ENCODE results near the gene ANXA6.
A peak's percentile ranks its signal among the peaks of the same experiment; 100 is the strongest.

Gene ANXA6

DNA sequence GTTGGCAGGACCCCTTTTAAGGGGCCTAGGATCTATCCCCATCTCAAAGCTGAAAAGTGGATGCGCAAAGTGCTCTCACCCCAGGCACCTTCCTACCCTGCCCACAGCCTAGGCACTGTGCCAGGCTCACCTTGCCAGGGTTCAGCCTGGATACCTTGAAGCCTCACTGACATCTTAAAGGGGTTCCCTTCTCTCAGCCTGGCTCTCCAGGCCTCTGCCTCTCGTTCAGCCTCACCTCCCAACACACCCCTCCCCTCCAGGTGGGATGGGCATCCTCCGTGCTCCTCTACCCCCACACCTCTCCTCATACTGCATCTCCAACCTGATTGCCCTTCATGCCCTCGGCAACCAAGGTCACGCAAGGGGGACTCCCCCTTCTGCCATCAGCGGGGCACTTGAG is 102.2 kb downstream of the ANXA6 start:
- H3K4me3 ChIP-seq (ENCODE audit: low read depth, low read length) = no peak overlapping the region
- TF ChIP-seq, protein P1, sequence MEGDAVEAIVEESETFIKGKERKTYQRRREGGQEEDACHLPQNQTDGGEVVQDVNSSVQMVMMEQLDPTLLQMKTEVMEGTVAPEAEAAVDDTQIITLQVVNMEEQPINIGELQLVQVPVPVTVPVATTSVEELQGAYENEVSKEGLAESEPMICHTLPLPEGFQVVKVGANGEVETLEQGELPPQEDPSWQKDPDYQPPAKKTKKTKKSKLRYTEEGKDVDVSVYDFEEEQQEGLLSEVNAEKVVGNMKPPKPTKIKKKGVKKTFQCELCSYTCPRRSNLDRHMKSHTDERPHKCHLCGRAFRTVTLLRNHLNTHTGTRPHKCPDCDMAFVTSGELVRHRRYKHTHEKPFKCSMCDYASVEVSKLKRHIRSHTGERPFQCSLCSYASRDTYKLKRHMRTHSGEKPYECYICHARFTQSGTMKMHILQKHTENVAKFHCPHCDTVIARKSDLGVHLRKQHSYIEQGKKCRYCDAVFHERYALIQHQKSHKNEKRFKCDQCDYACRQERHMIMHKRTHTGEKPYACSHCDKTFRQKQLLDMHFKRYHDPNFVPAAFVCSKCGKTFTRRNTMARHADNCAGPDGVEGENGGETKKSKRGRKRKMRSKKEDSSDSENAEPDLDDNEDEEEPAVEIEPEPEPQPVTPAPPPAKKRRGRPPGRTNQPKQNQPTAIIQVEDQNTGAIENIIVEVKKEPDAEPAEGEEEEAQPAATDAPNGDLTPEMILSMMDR (IDR thresholded peaks at IDR 0.05; ENCODE audit: low read depth, low read length) = no peak

DNA sequence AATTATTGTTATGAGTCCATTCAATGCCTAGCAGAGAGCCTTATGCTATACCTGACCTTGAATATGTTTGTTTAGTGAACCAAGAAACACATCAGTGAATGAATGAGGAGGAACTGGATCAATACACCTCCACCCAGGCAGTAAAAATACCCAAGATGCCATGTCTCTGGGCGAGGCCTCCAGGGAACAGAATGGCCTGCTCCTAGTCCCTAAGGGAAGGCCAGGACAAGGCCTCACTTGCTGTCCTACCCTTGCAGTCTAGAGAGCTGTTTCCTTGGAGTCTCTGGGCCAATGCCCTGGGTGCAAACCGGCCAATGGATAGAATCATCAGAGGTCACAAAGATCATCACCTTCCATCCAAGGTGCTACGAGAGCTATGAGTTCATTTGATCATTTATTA is 102.9 kb downstream of the ANXA6 start:
- no peak overlapping the region for H3K4me3 ChIP-seq (ENCODE audit: low read depth, low read length)
- TF ChIP-seq, protein P1 (IDR thresholded peaks at IDR 0.05; ENCODE audit: low read depth, low read length) = no peak

DNA sequence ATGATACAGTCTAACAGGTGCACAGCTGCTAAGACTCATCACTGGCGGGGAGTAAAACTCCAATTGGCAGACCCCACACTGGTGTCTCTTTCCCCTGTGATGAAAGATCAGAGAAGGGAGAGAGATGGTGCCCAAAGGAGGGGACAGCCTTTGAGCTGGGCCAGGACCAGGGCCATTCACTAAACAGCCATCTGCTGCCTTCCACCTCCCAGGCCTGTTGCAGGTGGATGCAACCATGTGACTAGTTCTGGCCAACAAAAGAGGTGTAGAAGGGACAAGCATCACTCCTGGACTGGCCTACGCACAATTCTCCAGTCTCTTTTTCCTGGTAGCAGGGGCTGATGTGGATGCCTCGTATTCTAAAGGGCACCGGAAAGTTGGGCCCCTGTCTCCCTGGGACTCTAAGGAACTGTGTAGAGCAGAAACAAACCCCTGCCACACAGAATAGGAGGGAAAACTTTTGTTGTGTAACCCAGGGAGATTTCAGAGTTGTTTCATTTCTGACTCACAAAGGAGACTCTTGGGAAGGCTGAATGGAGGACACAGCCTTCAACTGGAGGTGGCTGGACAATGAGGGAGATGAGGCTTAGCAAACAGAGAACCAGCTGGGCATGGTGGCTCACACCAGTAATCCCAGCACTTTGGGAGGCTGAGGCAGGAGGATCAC is 103.7 kb downstream of the ANXA6 start:
- TF ChIP-seq, protein P1 (IDR thresholded peaks at IDR 0.05; ENCODE audit: low read depth, low read length) = no peak
- H3K4me3 ChIP-seq (ENCODE audit: low read depth, low read length) = no peak overlapping the region

DNA sequence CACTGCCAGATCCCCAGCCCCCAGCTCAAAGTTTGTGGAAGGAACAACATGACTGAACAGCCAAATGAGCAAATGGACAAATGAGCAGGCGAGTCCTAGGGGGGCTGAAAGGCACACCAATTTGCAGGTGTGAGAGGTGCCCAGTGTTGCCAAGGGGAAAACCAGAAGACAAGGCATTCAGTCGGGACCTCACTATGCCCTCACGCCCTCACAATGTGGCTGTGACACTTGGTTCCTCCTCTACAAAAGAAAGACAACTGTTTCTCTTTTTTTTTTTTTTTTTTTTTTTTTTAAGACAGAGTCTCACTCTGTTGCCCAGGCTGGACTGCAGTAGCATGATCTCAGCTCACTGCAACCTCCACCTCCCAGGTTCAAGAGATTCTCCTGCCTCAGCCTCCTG is 104.7 kb downstream of the ANXA6 start:
- H3K4me3 ChIP-seq (ENCODE audit: low read depth, low read length) = no peak overlapping the region
- TF ChIP-seq, protein P1 (IDR thresholded peaks at IDR 0.05; ENCODE audit: low read depth, low read length) = no peak

DNA sequence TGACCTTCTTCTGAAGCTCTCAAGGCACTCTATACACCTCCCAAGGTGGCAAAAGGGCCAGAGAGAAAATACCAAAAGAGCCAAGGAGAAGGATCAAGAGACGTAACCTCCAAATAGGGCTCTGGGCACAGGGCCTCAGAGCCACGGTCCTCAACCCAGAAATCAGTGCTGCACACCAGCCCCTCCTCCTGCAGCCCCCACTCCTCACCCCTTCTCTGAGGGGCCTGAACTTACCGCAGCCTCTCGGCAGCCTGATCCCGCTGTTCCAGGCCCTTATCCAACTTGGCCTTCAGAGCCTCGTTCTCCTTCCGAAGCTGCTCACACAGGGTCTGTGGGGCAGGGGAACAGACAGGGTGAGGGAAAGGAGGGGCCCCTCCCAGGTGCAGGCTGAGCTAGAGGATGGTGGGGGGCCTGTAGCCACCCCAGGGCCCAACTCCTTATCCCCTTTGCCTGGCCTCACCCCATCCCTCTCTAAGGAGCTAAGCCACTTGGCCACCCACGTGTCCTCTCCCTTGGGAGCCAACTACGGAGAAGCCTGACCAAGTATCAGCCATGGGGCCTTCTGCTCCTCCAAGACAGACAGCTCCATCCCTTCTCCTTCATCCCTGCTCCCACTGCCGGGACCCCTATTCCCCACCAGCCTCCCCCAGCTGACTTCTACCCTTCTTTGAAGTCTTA is 105.5 kb downstream of the ANXA6 start:
- H3K4me3 ChIP-seq (ENCODE audit: low read depth, low read length) = no peak overlapping the region
- TF ChIP-seq, protein P1 (IDR thresholded peaks at IDR 0.05; ENCODE audit: low read depth, low read length) = no peak

DNA sequence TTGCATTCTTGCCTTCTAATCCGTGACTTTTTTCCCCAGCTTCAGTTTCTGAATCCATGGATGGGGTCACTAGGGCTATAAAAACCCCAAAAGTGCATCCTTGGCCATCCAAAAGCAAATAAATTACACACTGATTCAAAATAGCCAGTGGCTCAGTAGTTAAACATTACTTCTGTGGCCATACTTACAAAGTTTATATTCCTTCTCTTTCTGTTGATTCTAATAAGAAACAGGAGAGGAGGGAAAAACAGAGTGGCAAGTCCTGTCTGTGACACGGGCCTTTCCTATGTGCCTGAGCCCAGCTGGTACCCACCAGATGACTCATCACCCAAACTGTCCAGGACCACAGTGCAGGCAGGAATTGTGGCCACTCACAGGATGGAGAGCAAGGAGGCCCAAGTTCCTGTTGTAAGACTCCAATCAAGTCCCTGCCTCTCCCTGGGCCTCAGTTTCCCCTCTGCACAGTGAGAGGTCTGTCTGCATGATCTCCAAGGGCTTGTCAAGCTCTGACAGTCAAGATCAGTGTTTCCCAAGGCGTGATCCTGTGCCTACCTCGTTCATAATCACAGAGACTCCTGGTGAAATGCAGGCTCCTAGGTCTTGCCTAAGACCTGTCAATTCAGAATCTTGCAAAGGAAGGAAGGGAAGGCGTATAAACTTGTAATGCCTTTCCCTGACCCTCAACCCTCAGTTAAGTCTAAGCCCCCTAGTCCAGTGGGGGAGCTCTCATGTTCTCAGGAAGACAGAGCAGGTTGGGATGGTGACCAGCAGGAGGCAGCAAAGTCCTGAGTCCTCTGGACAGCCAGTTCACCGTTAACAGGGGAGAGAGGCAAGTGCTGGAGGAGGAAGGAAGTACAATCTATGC is 106.3 kb downstream of the ANXA6 start:
- TF ChIP-seq, protein P1 (IDR thresholded peaks at IDR 0.05; ENCODE audit: low read depth, low read length) = peak; percentile 88
- no peak overlapping the region for H3K4me3 ChIP-seq (ENCODE audit: low read depth, low read length)
